HUES48 (cell line): ENCODE results near the gene MYT1.

Experiments used
- H3K27ac ChIP-seq: one replicate; pipeline ENCODE4 v1.7.0; 2013; ENCODE audit warnings: low read depth, low read length, inconsistent platforms
- H3K27me3 ChIP-seq: 2 replicates; pipeline ENCODE4 v1.6.1; 2013; ENCODE audit warnings: mild to moderate bottlenecking, low read length; ENCODE audit not compliant: control insufficient read depth, insufficient read depth
- H3K36me3 ChIP-seq: 2 replicates; pipeline ENCODE4 v1.6.1; 2013; ENCODE audit warnings: low read length; ENCODE audit not compliant: control insufficient read depth, insufficient read depth
- H3K4me1 ChIP-seq: 2 replicates; pipeline ENCODE4 v1.6.1; 2013; ENCODE audit warnings: mild to moderate bottlenecking, low read length; ENCODE audit not compliant: control insufficient read depth, insufficient read depth
- H3K4me3 ChIP-seq: 2 replicates; pipeline ENCODE4 v1.5.1; 2013; ENCODE audit warnings: mild to moderate bottlenecking, low read depth, low read length
- H3K9ac ChIP-seq: 2 replicates; pipeline ENCODE4 v1.6.1; 2013; ENCODE audit warnings: mild to moderate bottlenecking, low read depth, low read length, moderate library complexity
- H3K9me3 ChIP-seq: 2 replicates; pipeline ENCODE4 v1.6.1; 2013; ENCODE audit warnings: low read length; ENCODE audit not compliant: control insufficient read depth, insufficient read depth

Gene MYT1

GRCh38 chr20:64220891-64221527 lies 56.8 kb downstream of the MYT1 start:
- H3K4me1 ChIP-seq, result peaks cover 13% of the 10 kb centered on the region
- H3K9ac ChIP-seq, result no peak overlapping the region
- no peaks in the 10 kb centered on the region for H3K27me3 ChIP-seq
- no peak overlapping the region for H3K27ac ChIP-seq
- H3K9me3 ChIP-seq, result no peaks in the 10 kb centered on the region
- H3K4me3 ChIP-seq, result no peak overlapping the region
- H3K36me3 ChIP-seq, result no peaks in the 10 kb centered on the region

DNA sequence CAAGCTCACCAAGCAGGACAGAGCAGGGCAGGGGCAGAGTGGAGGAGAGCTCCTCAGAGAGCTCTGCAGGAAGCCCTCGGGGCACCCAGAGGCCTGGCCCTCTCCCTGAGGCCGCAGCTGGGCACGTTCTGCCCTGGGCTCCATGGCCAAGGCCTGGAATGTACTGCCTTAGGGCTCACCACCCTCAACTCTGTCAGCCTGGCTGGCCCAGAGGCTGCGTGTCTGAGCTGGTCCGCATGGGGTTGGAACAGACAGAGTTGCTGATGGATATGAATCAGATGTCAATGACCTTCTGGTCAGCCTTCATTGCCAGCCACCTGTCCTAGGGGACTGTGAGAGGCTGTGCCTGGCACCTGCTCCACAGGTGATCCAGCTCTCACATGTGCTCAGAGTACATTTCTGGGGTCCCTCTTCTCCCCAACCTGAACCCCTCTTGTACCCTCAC lies 58.1 kb downstream of the MYT1 start:
- H3K4me3 ChIP-seq, result no peak overlapping the region
- no peak overlapping the region for H3K27ac ChIP-seq
- H3K27me3 ChIP-seq, result no peaks in the 10 kb centered on the region
- H3K9ac ChIP-seq, result no peak overlapping the region
- no peaks in the 10 kb centered on the region for H3K9me3 ChIP-seq
- H3K4me1 ChIP-seq, result peaks cover 13% of the 10 kb centered on the region
- no peaks in the 10 kb centered on the region for H3K36me3 ChIP-seq

DNA sequence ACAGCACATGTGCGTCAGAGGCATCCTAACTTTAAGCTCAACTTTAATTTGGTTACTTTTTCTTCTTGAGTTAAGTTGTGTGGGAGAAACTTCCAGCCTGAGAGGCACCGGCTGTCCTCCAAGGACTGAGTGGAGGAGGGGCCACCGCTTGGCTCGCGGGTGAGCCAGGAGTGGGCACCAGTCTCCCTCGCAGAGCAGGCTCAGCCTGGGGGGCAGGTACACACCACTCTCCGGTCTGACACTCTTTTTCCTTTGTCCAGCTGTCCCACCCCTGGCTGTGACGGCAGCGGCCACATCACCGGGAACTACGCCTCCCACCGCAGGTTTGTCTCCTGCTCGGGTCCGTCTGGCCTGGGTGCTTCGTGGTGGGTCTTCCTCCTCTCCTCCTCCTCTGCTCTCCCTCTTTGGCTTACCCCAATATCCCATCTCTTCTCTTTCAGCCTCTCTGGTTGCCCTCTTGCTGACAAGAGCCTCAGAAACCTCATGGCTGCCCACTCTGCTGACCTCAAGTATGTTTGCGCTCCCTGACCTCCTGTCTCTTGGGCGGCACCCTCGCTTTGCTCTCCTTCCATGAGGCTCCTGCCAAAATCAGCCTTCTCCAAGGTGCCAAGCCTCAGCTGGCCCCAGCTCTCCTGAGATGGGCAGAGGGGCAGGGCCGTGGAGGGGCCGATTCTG lies 58.7 kb downstream of the MYT1 start:
- Histone ChIP-seq H3K27me3 (no peaks in the 10 kb centered on the region), H3K4me1 (peaks cover 13% of the 10 kb centered on the region), H3K27ac (no peak overlapping the region), H3K9me3 (no peaks in the 10 kb centered on the region), H3K36me3 (no peaks in the 10 kb centered on the region), H3K4me3 (no peak overlapping the region), H3K9ac (no peak overlapping the region)

DNA sequence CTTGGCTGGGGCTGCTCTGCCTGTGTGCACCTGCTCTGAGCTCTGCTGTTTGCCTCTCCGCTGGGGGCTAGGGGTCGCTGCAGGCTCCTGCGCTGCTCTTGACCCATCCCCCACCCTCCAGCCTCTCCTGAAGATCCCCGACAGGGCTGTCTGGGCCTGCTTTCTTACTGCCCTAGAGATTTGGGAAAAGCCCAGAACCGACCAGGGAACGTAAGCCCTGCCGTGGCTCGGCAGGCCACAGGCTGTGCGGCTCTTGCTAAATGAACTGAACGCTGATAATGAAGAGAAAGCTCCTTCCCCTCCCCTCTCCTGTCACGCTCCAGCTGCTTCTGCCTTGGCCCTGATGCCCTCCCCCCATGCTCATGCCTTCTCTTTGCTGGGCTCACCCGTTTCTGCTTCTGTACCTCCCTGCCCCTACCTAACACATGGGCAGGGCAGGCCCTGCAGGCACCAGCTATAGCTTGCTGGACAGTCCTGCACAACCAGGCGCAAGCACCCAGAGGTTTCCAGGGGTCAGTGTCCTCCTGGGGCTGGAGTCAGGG lies 59.3 kb downstream of the MYT1 start:
- Histone ChIP-seq H3K9me3 (no peaks in the 10 kb centered on the region), H3K27ac (no peak overlapping the region), H3K36me3 (no peaks in the 10 kb centered on the region), H3K27me3 (no peaks in the 10 kb centered on the region), H3K9ac (no peak overlapping the region), H3K4me3 (no peak overlapping the region), H3K4me1 (peaks cover 13% of the 10 kb centered on the region)

- Histone ChIP-seq H3K9ac (no peak overlapping the region), H3K27me3 (no peaks in the 10 kb centered on the region), H3K9me3 (no peaks in the 10 kb centered on the region), H3K4me3 (no peak overlapping the region), H3K27ac (no peak overlapping the region), H3K36me3 (no peaks in the 10 kb centered on the region), H3K4me1 (peaks cover 13% of the 10 kb centered on the region)
Observed at GRCh38 chr20:64224351-64225170, 60.3 kb downstream of the MYT1 start.

DNA sequence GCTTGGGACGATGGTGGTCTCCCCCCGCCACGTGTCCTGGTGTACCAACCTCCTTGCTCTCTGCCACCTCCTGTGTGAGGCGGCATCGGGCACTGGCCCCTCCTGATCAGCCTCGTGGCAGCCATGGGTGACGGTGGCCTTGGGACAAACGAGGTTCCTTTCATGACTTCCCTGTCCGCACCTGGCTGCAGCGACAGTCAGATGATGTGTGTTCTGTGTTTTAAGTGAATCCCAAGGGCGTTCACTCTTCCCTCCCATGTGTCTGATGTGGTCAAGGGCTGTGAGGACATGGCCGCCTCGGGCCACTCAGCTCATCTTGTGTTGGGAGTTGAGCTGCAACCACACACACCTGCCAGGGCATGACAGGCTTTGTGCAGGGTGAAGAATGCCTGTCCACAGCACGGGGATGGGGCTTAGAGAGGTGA lies 60.9 kb downstream of the MYT1 start:
- Histone ChIP-seq H3K4me1 (peaks cover 13% of the 10 kb centered on the region), H3K9ac (no peak overlapping the region), H3K9me3 (no peaks in the 10 kb centered on the region), H3K4me3 (no peak overlapping the region), H3K36me3 (no peaks in the 10 kb centered on the region), H3K27ac (no peak overlapping the region), H3K27me3 (no peaks in the 10 kb centered on the region)

DNA sequence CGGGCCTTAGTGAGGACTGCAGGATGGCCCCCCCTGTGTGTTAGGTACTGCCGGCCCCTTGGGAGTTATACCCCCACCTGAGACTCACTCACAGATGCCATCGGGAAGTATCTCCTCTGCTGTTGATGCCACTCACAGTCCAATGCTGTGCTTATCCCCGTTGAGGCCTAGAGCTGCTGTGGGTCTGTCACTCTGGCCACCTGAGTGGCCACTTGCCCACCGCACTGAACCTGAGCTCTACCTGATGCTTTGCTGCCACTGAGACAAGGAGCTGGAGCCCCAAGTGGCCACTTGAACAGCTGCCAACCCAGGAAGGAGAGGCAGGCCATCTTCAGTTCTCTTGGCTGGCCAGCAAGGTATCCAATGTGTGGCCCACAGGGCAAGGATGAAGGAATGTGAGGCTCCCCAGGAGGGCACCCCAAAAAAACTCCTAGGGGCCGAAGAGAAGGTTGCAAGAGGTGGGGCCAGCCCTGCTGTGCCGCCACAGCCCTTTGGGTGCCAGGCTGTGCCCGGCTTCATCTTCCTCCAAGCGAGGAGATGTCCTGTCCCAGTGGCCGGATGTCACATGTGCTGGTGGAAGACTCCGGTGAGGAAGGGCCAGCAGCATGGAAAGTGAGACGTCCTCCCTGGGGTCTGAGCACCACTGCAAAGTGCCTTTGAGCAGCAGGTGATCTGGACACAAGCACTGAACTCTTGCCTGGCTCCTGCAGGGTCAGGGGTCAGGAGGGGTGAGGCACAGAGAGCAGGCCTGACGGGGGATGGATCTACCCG lies 61.8 kb downstream of the MYT1 start:
- H3K9ac ChIP-seq, result no peak overlapping the region
- H3K4me3 ChIP-seq, result no peak overlapping the region
- peaks cover 13% of the 10 kb centered on the region for H3K4me1 ChIP-seq
- no peaks in the 10 kb centered on the region for H3K27me3 ChIP-seq
- H3K36me3 ChIP-seq, result no peaks in the 10 kb centered on the region
- H3K9me3 ChIP-seq, result no peaks in the 10 kb centered on the region
- no peak overlapping the region for H3K27ac ChIP-seq

DNA sequence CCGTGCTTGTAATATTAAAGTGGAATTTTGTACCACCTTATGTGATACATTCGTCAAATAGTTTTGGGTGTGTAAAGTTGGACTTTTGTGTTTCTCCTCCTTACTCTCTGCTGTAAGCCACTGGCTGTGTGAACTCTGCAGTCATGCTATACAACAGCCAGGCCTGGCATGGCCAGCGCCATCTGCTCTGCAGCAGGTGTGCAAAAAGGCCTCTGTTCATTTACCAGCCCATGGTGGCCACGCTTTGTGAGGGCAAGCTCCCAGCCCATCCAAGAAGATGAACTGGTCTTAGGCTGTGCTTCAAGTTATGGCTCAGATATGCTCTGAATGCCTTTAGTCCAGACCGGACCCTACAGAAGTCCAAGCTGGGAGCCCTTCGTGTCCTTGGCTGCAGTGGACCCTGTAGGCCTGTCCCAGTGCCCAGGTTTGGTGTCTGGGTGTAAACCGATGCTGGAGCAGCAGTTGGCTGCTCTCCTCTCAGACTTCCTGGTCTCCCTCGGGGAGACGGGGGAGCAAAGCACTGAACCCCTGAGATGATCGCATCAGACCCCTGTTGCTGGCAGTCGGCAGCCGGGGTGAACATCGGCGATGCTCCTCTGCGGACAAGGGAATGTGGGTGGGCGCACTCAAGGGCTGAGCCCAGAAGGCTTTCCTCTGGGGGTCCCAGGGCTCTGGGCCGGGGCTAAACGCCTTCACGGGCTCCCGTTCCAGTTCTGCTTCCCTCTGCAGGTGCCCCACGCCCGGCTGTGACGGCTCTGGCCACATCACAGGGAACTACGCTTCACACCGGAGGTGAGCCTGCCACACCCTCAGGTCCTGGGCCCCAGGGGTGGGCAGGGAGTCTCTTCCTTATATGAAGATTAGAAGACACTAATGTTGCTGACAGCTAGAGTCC lies 62.7 kb downstream of the MYT1 start:
- peaks cover 13% of the 10 kb centered on the region for H3K4me1 ChIP-seq
- no peaks in the 10 kb centered on the region for H3K27me3 ChIP-seq
- H3K9me3 ChIP-seq, result no peaks in the 10 kb centered on the region
- no peak overlapping the region for H3K27ac ChIP-seq
- no peak overlapping the region for H3K4me3 ChIP-seq
- H3K36me3 ChIP-seq, result no peaks in the 10 kb centered on the region
- no peak overlapping the region for H3K9ac ChIP-seq

- Histone ChIP-seq H3K9ac (no peak overlapping the region), H3K27me3 (no peaks in the 10 kb centered on the region), H3K27ac (no peak overlapping the region), H3K4me1 (peaks cover 11% of the 10 kb centered on the region), H3K4me3 (no peak overlapping the region), H3K36me3 (no peaks in the 10 kb centered on the region), H3K9me3 (no peaks in the 10 kb centered on the region)
Observed at GRCh38 chr20:64228086-64228653, 63.9 kb downstream of the MYT1 start.
